GM12878 (cell line): ENCODE measurements around the gene CD34. TPM values are rescaled to one million over a fixed set of nuclear protein-coding genes. Genes with fewer than 3 reads are reported as not detected.

Experiments
- ASH2L ChIP-seq: fragments of 300-600, 200-600 bp; sonication (generic); IDR thresholded peaks from 2 replicates; pipeline ENCODE4 v1.6.1; 2017; ENCODE audit warnings: low read depth, mild to moderate bottlenecking, borderline replicate concordance
- BCL11A ChIP-seq: IDR thresholded peaks from 2 replicates; pipeline ENCODE4 v1.6.1; 2011; ENCODE audit warnings: low read depth, low read length
- BHLHE40 ChIP-seq, 2 experiments: fragments of 450-650 bp in 1 of 2; IDR thresholded peaks; 2 replicates each; pipeline ENCODE4 v1.6.1; 2011 to 2017; ENCODE audit warnings: low read depth in 2 of 2, borderline replicate concordance in 1 of 2, improper control_type of control experiment in 1 of 2, low read length in 1 of 2, mild to moderate bottlenecking in 1 of 2
- CBX5 ChIP-seq: sonication (generic); IDR thresholded peaks from 2 replicates; pipeline ENCODE4 v1.6.1; 2016; ENCODE audit warnings: low read depth, moderate library complexity, mild to moderate bottlenecking, inconsistent platforms
- EED ChIP-seq: sonication (generic); IDR thresholded peaks from 2 replicates; pipeline ENCODE4 v1.6.1; 2016; ENCODE audit warnings: antibody characterized with exemption, low read depth
- GABPA ChIP-seq: IDR thresholded peaks from 2 replicates; pipeline ENCODE4 v1.6.1; 2014; ENCODE audit warnings: antibody characterized with exemption, low read depth, mild to moderate bottlenecking, inconsistent platforms
- HCFC1 ChIP-seq: fragments of 150-350 bp; IDR thresholded peaks from 2 replicates; pipeline ENCODE4 v1.6.1; 2014; ENCODE audit warnings: low read length
- IRF4 ChIP-seq: IDR thresholded peaks from 2 replicates; pipeline ENCODE4 v1.6.1; 2011; ENCODE audit warnings: low read depth, low read length
- NFIC ChIP-seq: IDR thresholded peaks from 2 replicates; pipeline ENCODE4 v1.6.1; 2012; ENCODE audit warnings: low read depth, mild to moderate bottlenecking, inconsistent platforms, low read length, moderate library complexity
- NR2C1 ChIP-seq: fragments of 450-650 bp; IDR thresholded peaks from 2 replicates; pipeline ENCODE4 v1.6.1; 2017; ENCODE audit warnings: antibody characterized with exemption, mild to moderate bottlenecking, moderate library complexity
- POU2F2 ChIP-seq: IDR thresholded peaks from 3 replicates; pipeline ENCODE4 v1.6.1; 2011; ENCODE audit warnings: low read depth, mild to moderate bottlenecking, low read length, borderline replicate concordance
- REST ChIP-seq: IDR thresholded peaks from 2 replicates; pipeline ENCODE4 v1.6.1; 2012; ENCODE audit warnings: mild to moderate bottlenecking, low read depth, low read length
- RFX5 ChIP-seq: IDR thresholded peaks from 2 replicates; pipeline ENCODE4 v1.6.1; 2011; ENCODE audit warnings: low read depth, low read length, improper control_type of control experiment
- SREBF1 ChIP-seq: IDR thresholded peaks from 2 replicates; pipeline ENCODE4 v1.6.1; 2012; ENCODE audit warnings: mild to moderate bottlenecking, low read length
- ZNF592 ChIP-seq: fragments of 450-650 bp; IDR thresholded peaks from 2 replicates; pipeline ENCODE4 v1.6.1; 2017; ENCODE audit warnings: mild to moderate bottlenecking, moderate library complexity
- ZNF622 ChIP-seq: fragments of 450-650 bp; IDR thresholded peaks from 2 replicates; pipeline ENCODE4 v1.6.1; 2017; ENCODE audit warnings: mild to moderate bottlenecking, inconsistent platforms
- polyA plus RNA-seq, 11 experiments: library from polyadenylated mRNA; depleted of rRNA in 4 of 11; unstranded in 6 of 11; stranded (reverse) in 5 of 11; fragments of >200 nt; fragmentation: Nextera tagmentation in 4 of 11; fragmentation: Illumina TruSeq in 1 of 11; extraction: Ambion mirVana in 4 of 11; extraction: Trizol in 1 of 11; gene quantifications; 1 replicate in 1 of 11; 2 replicates in 10 of 11; pipeline versions ENCODE4 v1.2.1 to v1.2.3, GENCODE V29; 2011 to 2016; ENCODE audit warnings: inconsistent platforms in 2 of 11, missing spikeins in 2 of 11, low read depth in 1 of 11
- total RNA-seq, 4 experiments: library from RNA; depleted of rRNA in 3 of 4; stranded (reverse); fragments of >200 nt in 3 of 4; fragmentation: Illumina TruSeq in 1 of 4; extraction: Trizol in 1 of 4; gene quantifications; 2 replicates each; pipeline versions ENCODE4 v1.2.1 to v1.2.3, GENCODE V29; 2013 to 2021
- TF ChIP-seq, protein P1 (sequence below): IDR thresholded peaks from 2 replicates; pipeline ENCODE4 v1.6.1; 2011; ENCODE audit warnings: mild to moderate bottlenecking, low read depth, low read length, moderate library complexity; ENCODE audit not compliant: insufficient replicate concordance
- TF ChIP-seq, protein P2 (sequence below): fragments of 450-650 bp; IDR thresholded peaks from 2 replicates; pipeline ENCODE4 v1.6.1; 2017; ENCODE audit warnings: low read depth, mild to moderate bottlenecking, moderate library complexity

CD34 gene
- total and polyA plus RNA-seq, 10 of the 15 experiments (the other 5 are each of a cell fraction or from before 2014, with no cell fraction given): under 0.01 to 0.08 (median 0.02) TPM; not detected in 6

GRCh38 chr1:207831517-207832327 lies 79.2 kb downstream of the CD34 start (continued):
- TF ChIP-seq REST (0 out of 2 replicates have a peak, but pooled peaks have one; percentile 14), SREBF1 (no peak), NFIC (peak; percentile 82; the same call in 1 of the 2 replicates), HCFC1 (peak; percentile 37; the same call in 1 of the 2 replicates), ZNF622 (no peak), CBX5 (no peak), ZNF592 (peak; percentile 88), RFX5 (peak; percentile 49; the same call in 1 of the 2 replicates), GABPA (no peak), BHLHE40 (IDR thresholded peaks at IDR 0.05; ENCODE audit: borderline replicate concordance in 1 of 2, low read depth in 2 of 2, low read length in 1 of 2) (peak; percentile 50 to 65; a peak in 2 of 4 replicates), POU2F2 (peak; percentile 80; the same call in 1 of the 3 replicates), BCL11A (peak; percentile 51; the same call in 1 of the 2 replicates), EED (peak; percentile 72; the same call in 1 of the 2 replicates), NR2C1 (peak; percentile 70), ASH2L (no peak), IRF4 (peak; percentile 97)
- TF ChIP-seq, protein P1, sequence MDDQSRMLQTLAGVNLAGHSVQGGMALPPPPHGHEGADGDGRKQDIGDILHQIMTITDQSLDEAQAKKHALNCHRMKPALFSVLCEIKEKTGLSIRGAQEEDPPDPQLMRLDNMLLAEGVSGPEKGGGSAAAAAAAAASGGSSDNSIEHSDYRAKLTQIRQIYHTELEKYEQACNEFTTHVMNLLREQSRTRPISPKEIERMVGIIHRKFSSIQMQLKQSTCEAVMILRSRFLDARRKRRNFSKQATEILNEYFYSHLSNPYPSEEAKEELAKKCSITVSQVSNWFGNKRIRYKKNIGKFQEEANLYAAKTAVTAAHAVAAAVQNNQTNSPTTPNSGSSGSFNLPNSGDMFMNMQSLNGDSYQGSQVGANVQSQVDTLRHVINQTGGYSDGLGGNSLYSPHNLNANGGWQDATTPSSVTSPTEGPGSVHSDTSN: peak; percentile 73
- TF ChIP-seq, protein P2, sequence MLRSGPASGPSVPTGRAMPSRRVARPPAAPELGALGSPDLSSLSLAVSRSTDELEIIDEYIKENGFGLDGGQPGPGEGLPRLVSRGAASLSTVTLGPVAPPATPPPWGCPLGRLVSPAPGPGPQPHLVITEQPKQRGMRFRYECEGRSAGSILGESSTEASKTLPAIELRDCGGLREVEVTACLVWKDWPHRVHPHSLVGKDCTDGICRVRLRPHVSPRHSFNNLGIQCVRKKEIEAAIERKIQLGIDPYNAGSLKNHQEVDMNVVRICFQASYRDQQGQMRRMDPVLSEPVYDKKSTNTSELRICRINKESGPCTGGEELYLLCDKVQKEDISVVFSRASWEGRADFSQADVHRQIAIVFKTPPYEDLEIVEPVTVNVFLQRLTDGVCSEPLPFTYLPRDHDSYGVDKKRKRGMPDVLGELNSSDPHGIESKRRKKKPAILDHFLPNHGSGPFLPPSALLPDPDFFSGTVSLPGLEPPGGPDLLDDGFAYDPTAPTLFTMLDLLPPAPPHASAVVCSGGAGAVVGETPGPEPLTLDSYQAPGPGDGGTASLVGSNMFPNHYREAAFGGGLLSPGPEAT: peak; percentile 94
